Suprapubic skin (tissue), 4 donors: ENCODE results near the gene LYSMD2. TPM values are rescaled to one million over a fixed set of nuclear protein-coding genes. Genes with fewer than 3 reads are reported as not detected.

Experiments used
- DNase-seq, 2 donors: peaks; one replicate each; pipeline ENCODE4 v3.0.0-alpha.2; 2019; ENCODE audit warnings: low spot score in 2 of 2
- H3K27ac ChIP-seq: fragments of 200-600 bp; sonication (generic); one replicate; pipeline ENCODE4 v1.5.1; 2019
- H3K27me3 ChIP-seq: fragments of 200-600 bp; sonication (generic); one replicate; pipeline ENCODE4 v1.5.1; 2019
- H3K36me3 ChIP-seq: fragments of 200-600 bp; sonication (generic); one replicate; pipeline ENCODE4 v1.5.1; 2019
- H3K4me1 ChIP-seq: fragments of 200-600 bp; sonication (generic); one replicate; pipeline ENCODE4 v1.5.1; 2019
- H3K4me3 ChIP-seq: fragments of 200-600 bp; sonication (generic); one replicate; pipeline ENCODE4 v1.5.1; 2019; ENCODE audit warnings: mild to moderate bottlenecking
- H3K9me3 ChIP-seq: fragments of 200-600 bp; sonication (generic); one replicate; pipeline ENCODE4 v1.5.1; 2019
- CTCF ChIP-seq, 2 donors: fragments of 200-600 bp in 1 of 2; fragments of 450-650 bp in 1 of 2; sonication (generic) in 1 of 2; IDR thresholded peaks; one replicate each; pipeline ENCODE4 v1.5.1; 2016 to 2019; ENCODE audit warnings: antibody characterized with exemption in 2 of 2, mild to moderate bottlenecking in 1 of 2, moderate library complexity in 1 of 2
- EP300 ChIP-seq: sonication (generic); formaldehyde crosslinking; IDR thresholded peaks from one replicate; pipeline ENCODE4 v1.6.1; 2017; ENCODE audit warnings: antibody characterized with exemption
- POLR2A ChIP-seq, 2 donors: fragments of 450-650 bp; IDR thresholded peaks; one replicate each; pipeline ENCODE4 v1.6.1; 2017; ENCODE audit warnings: antibody characterized with exemption in 2 of 2, mild to moderate bottlenecking in 2 of 2, moderate library complexity in 2 of 2
- POLR2AphosphoS5 ChIP-seq, 3 donors: sonication (generic); formaldehyde crosslinking; IDR thresholded peaks; one replicate each; pipeline ENCODE4 v1.6.1; 2017; ENCODE audit warnings: antibody characterized with exemption in 3 of 3
- WGBS: methylation state at CpG from one replicate; pipeline ENCODE4 v1.1.5; 2018; 5-methylcytosine and 5-hydroxymethylcytosine counted together
- total RNA-seq, 4 donors: library from RNA; depleted of rRNA; stranded (reverse); fragments of >200 nt; gene quantifications; one replicate each; pipeline ENCODE4 v1.1.0, GENCODE V29; 2016

Gene LYSMD2
- total RNA-seq, 4 donors from 2014 or later = 8.8 to 16.1 (median 10.2) TPM

GRCh38 chr15:51758645-51759044 is 21.2 kb upstream of the LYSMD2 start:
- DNase-seq = no peak
- no peak overlapping the region for H3K27ac ChIP-seq
- peaks cover 6% of the 10 kb centered on the region for H3K4me1 ChIP-seq
- WGBS = 33% methylated on average over 1 of the region's 1 CpG
- TF ChIP-seq POLR2A (IDR thresholded peaks at IDR 0.05) (no peak), EP300 (no peak), CTCF (IDR thresholded peaks at IDR 0.05) (no peak), POLR2AphosphoS5 (IDR thresholded peaks at IDR 0.05) (no peak)
- H3K9me3 ChIP-seq = no peaks in the 10 kb centered on the region
- no peaks in the 10 kb centered on the region for H3K36me3 ChIP-seq
- H3K27me3 ChIP-seq = no peaks in the 10 kb centered on the region
- no peak overlapping the region for H3K4me3 ChIP-seq

DNA sequence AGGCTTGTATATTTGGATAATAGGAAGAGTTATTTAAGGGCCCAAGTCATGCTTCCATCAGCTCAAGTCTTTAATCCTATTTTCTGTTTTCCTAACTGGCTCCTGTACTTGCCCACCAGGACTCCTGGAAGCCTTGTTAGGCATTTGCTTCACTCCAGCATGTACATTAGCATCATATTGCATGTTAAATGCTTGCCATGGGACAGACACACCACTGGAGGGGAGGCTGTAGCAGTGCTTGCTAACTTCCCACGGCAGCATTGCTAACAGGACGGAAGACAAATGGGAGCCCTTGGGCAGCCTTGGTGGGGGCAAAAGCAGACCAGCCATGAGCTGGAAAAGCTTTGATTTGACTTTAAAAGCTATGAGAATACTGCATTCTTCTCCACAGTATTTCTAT is 20.0 kb upstream of the LYSMD2 start:
- no peak overlapping the region for H3K27ac ChIP-seq
- 89% methylated on average over 2 of the region's 2 CpGs for WGBS
- H3K27me3 ChIP-seq = no peaks in the 10 kb centered on the region
- no peaks in the 10 kb centered on the region for H3K9me3 ChIP-seq
- H3K4me1 ChIP-seq = peaks cover 8% of the 10 kb centered on the region
- DNase-seq = no peak
- TF ChIP-seq CTCF (IDR thresholded peaks at IDR 0.05) (no peak), POLR2A (IDR thresholded peaks at IDR 0.05) (no peak), POLR2AphosphoS5 (IDR thresholded peaks at IDR 0.05) (no peak), EP300 (no peak)
- H3K4me3 ChIP-seq = no peak overlapping the region
- no peaks in the 10 kb centered on the region for H3K36me3 ChIP-seq

- TF ChIP-seq POLR2A (IDR thresholded peaks at IDR 0.05) (no peak), EP300 (no peak), POLR2AphosphoS5 (IDR thresholded peaks at IDR 0.05) (no peak), CTCF (IDR thresholded peaks at IDR 0.05) (no peak)
- H3K4me3 ChIP-seq = no peak overlapping the region
- 72% methylated on average over 4 of the region's 4 CpGs for WGBS
These were observed 19.0 kb upstream of the LYSMD2 start for GRCh38 chr15:51756482-51756881.

GRCh38 chr15:51755790-51756189 is 18.3 kb upstream of the LYSMD2 start:
- WGBS = 81% methylated on average over 4 of the region's 4 CpGs
- Histone ChIP-seq H3K36me3 (no peaks in the 10 kb centered on the region), H3K9me3 (no peaks in the 10 kb centered on the region), H3K27me3 (no peaks in the 10 kb centered on the region), H3K27ac (no peak overlapping the region), H3K4me1 (peaks cover 21% of the 10 kb centered on the region), H3K4me3 (no peak overlapping the region)
- TF ChIP-seq CTCF (IDR thresholded peaks at IDR 0.05) (no peak), POLR2A (IDR thresholded peaks at IDR 0.05) (no peak), POLR2AphosphoS5 (IDR thresholded peaks at IDR 0.05) (no peak), EP300 (no peak)
- DNase-seq = no peak

More at GRCh38 chr15:51756482-51756881, 19.0 kb upstream of the LYSMD2 start:
- no peaks in the 10 kb centered on the region for H3K9me3 ChIP-seq
- DNase-seq = no peak
- H3K27ac ChIP-seq = no peak overlapping the region
- H3K36me3 ChIP-seq = no peaks in the 10 kb centered on the region
- peaks cover 16% of the 10 kb centered on the region for H3K4me1 ChIP-seq
- no peaks in the 10 kb centered on the region for H3K27me3 ChIP-seq

DNA sequence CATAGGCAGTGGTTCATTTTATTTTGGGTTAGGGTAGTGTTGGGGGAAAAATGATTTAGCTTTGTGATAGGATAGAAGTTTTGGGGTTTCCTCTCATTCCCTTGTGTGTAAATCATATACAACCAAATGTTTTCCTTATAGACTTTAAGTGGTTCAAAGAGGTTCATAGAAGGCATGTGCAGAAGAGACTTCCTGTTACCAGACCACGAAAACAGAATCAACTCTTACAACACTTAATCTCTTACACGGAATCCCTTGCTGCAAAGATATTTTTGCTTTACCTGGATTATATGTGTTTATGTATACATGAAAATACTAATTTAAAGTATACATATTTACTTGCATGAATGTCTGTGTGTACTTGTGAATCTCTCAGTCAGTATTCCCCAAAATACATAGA is 16.8 kb upstream of the LYSMD2 start:
- no peak for DNase-seq
- Histone ChIP-seq H3K27ac (no peak overlapping the region), H3K36me3 (no peaks in the 10 kb centered on the region), H3K4me3 (no peak overlapping the region), H3K4me1 (peaks cover 23% of the 10 kb centered on the region), H3K9me3 (no peaks in the 10 kb centered on the region), H3K27me3 (no peaks in the 10 kb centered on the region)
- whole genome bisulfite sequencing = 74% methylated on average over 2 of the region's 2 CpGs
- no peak for TF ChIP-seq CTCF (IDR thresholded peaks at IDR 0.05)
- TF ChIP-seq EP300 = no peak
- TF ChIP-seq POLR2AphosphoS5 (IDR thresholded peaks at IDR 0.05) = no peak
- TF ChIP-seq POLR2A (IDR thresholded peaks at IDR 0.05) = no peak
